WTC11 (cell line): Measurements from ENCODE around the gene LRP10. TPM values are rescaled to one million over a fixed set of nuclear protein-coding genes. Genes with fewer than 3 reads are reported as not detected.

Experiments
- ATAC-seq: fragments of 200-7000 bp; cut with Tn5 transposase; 2 replicates; pipeline ENCODE4 v1.10.0; 2021; ENCODE audit warnings: mild to moderate bottlenecking, moderate library complexity
- CTCF ChIA-PET: fragments of 300-600 bp; sonication (Branson Sonifier 250); formaldehyde crosslinking; loops from one replicate; lab custom pipeline; 2021; ENCODE audit warnings: antibody characterized with exemption; lab: Charles Lee
- POLR2A ChIA-PET: fragments of 350-600 bp; sonication (Branson Sonifier 250); formaldehyde crosslinking; loops from one replicate; lab custom pipeline; 2021; ENCODE audit warnings: antibody characterized with exemption; lab: Charles Lee
- DNase-seq: peaks from one replicate; pipeline ENCODE4 v3.0.0; 2021; ENCODE audit warnings: low spot score
- H3K27ac Mint-ChIP-seq: 2 replicates; pipeline ENCODE4 v1.8.0; 2021; ENCODE audit warnings: mixed read lengths
- H3K27me3 Mint-ChIP-seq: 2 replicates; pipeline ENCODE4 v1.8.0; 2021; ENCODE audit warnings: low read depth, mild to moderate bottlenecking, moderate library complexity, mixed read lengths
- H3K36me3 Mint-ChIP-seq: 2 replicates; pipeline ENCODE4 v1.8.0; 2021; ENCODE audit warnings: mixed read lengths
- H3K4me1 Mint-ChIP-seq: 2 replicates; pipeline ENCODE4 v1.8.0; 2022; ENCODE audit warnings: mixed read lengths
- H3K4me3 Mint-ChIP-seq: 2 replicates; pipeline ENCODE4 v1.8.0; 2021; ENCODE audit warnings: mild to moderate bottlenecking, moderate library complexity, mixed read lengths
- H3K9me3 Mint-ChIP-seq: 2 replicates; pipeline ENCODE4 v1.8.0; 2021; ENCODE audit warnings: mixed read lengths
- AR ChIP-seq: fragments of 250-450 bp; sonication (Bioruptor Pico); IDR thresholded peaks from 2 replicates; pipeline ENCODE4 v1.9.0; 2021; ENCODE audit warnings: mild to moderate bottlenecking
- CREM ChIP-seq: sonication (generic); formaldehyde crosslinking; IDR thresholded peaks from 2 replicates; pipeline ENCODE4 v1.8.1; 2022; ENCODE audit warnings: mild to moderate bottlenecking, missing genetic modification reagents, moderate library complexity
- CTCF ChIP-seq: fragments of 200-600 bp; IDR thresholded peaks from 2 replicates; pipeline ENCODE4 v1.8.0; 2022; ENCODE audit warnings: antibody characterized with exemption
- FOXK1 ChIP-seq: sonication (generic); formaldehyde crosslinking; IDR thresholded peaks from 2 replicates; pipeline ENCODE4 v1.8.0; 2022; ENCODE audit warnings: mild to moderate bottlenecking, moderate library complexity, missing genetic modification reagents
- GRHL2 ChIP-seq: fragments of 250-450 bp; sonication (Bioruptor Pico); IDR thresholded peaks from 2 replicates; pipeline ENCODE4 v1.8.0; 2022; ENCODE audit warnings: mild to moderate bottlenecking, moderate library complexity; ENCODE audit not compliant: insufficient replicate concordance, severe bottlenecking
- JAZF1 ChIP-seq: fragments of 250-450 bp; sonication (Bioruptor Pico); IDR thresholded peaks from 2 replicates; pipeline ENCODE4 v1.9.0; 2021; ENCODE audit warnings: moderate library complexity, mild to moderate bottlenecking, inconsistent platforms
- KAT7 ChIP-seq: sonication (generic); formaldehyde crosslinking; IDR thresholded peaks from 2 replicates; pipeline ENCODE4 v1.8.1; 2023; ENCODE audit warnings: missing genetic modification reagents, mild to moderate bottlenecking, borderline replicate concordance
- MYBL2 ChIP-seq: sonication (generic); formaldehyde crosslinking; IDR thresholded peaks from 2 replicates; pipeline ENCODE4 v1.8.1; 2023; ENCODE audit warnings: mild to moderate bottlenecking, moderate library complexity, missing genetic modification reagents
- NFATC4 ChIP-seq: fragments of 250-450 bp; sonication (Bioruptor Pico); IDR thresholded peaks from 2 replicates; pipeline ENCODE4 v1.9.0; 2021; ENCODE audit warnings: mild to moderate bottlenecking
- RORB ChIP-seq: fragments of 250-450 bp; sonication (Bioruptor Pico); IDR thresholded peaks from 2 replicates; pipeline ENCODE4 v1.9.0; 2021; ENCODE audit warnings: mild to moderate bottlenecking
- TCF7 ChIP-seq: sonication (generic); formaldehyde crosslinking; IDR thresholded peaks from 2 replicates; pipeline ENCODE4 v1.8.0; 2022; ENCODE audit warnings: mild to moderate bottlenecking, low read depth, missing genetic modification reagents, moderate library complexity
- ZMAT4 ChIP-seq: fragments of 250-450 bp; sonication (Bioruptor Pico); IDR thresholded peaks from 2 replicates; pipeline ENCODE4 v1.9.0; 2021; ENCODE audit warnings: mild to moderate bottlenecking
- ZNF232 ChIP-seq: sonication (generic); formaldehyde crosslinking; IDR thresholded peaks from 2 replicates; pipeline ENCODE4 v1.8.0; 2022; ENCODE audit warnings: mild to moderate bottlenecking, missing genetic modification reagents
- ZNF396 ChIP-seq: fragments of 250-450 bp; sonication (Bioruptor Pico); IDR thresholded peaks from 2 replicates; pipeline ENCODE4 v1.8.0; 2021; ENCODE audit warnings: mild to moderate bottlenecking, moderate library complexity, borderline replicate concordance
- ZNF423 ChIP-seq: fragments of 250-450 bp; sonication (Bioruptor Pico); IDR thresholded peaks from 2 replicates; pipeline ENCODE4 v2.1.2; 2022; ENCODE audit warnings: mild to moderate bottlenecking, moderate library complexity
- total RNA-seq: library from RNA; stranded (reverse); gene quantifications from 3 replicates; pipeline ENCODE4 v1.2.3, GENCODE V29; 2021
- TF ChIP-seq, protein P1 (sequence below): sonication (generic); formaldehyde crosslinking; IDR thresholded peaks from 2 replicates; pipeline ENCODE4 v1.8.1; 2023; ENCODE audit warnings: mild to moderate bottlenecking, missing genetic modification reagents, moderate library complexity
- TF ChIP-seq, protein P2 (sequence below): sonication (generic); formaldehyde crosslinking; IDR thresholded peaks from 2 replicates; pipeline ENCODE4 v1.8.0; 2022; ENCODE audit warnings: missing genetic modification reagents
- TF ChIP-seq, protein P3 (sequence below): sonication (generic); formaldehyde crosslinking; IDR thresholded peaks from 2 replicates; pipeline ENCODE4 v1.8.0; 2023; ENCODE audit warnings: mild to moderate bottlenecking, missing genetic modification reagents

LRP10 gene
- total RNA-seq, 1 experiment from 2014 or later: 24.0 TPM

GRCh38 chr14:22905627-22906026, 34.1 kb downstream of the LRP10 start:
- POLR2A ChIA-PET: no interaction called here
- DNase-seq: no peak
- Mint-ChIP-seq H3K27ac (no peak overlapping the region), H3K36me3 (peaks cover 75% of the 10 kb centered on the region), H3K4me1 (no peaks in the 10 kb centered on the region), H3K27me3 (peaks cover 2% of the 10 kb centered on the region; the same call in 1 of the 2 replicates), H3K9me3 (no peaks in the 10 kb centered on the region), H3K4me3 (no peak overlapping the region)
- TF ChIP-seq, protein P1, sequence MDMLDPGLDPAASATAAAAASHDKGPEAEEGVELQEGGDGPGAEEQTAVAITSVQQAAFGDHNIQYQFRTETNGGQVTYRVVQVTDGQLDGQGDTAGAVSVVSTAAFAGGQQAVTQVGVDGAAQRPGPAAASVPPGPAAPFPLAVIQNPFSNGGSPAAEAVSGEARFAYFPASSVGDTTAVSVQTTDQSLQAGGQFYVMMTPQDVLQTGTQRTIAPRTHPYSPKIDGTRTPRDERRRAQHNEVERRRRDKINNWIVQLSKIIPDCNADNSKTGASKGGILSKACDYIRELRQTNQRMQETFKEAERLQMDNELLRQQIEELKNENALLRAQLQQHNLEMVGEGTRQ (CRISPR knock-in tag): no peak
- no peak for TF ChIP-seq TCF7
- TF ChIP-seq NFATC4 (CRISPR knock-in tag): no peak
- TF ChIP-seq CTCF: no peak
- no peak for TF ChIP-seq JAZF1 (CRISPR knock-in tag)
- no peak for TF ChIP-seq CREM (CRISPR knock-in tag)
- no peak for TF ChIP-seq ZMAT4 (CRISPR knock-in tag)
- TF ChIP-seq GRHL2 (CRISPR knock-in tag): no peak
- no peak for TF ChIP-seq RORB (CRISPR knock-in tag)
- TF ChIP-seq AR: no peak
- TF ChIP-seq MYBL2: no peak
- TF ChIP-seq KAT7 (CRISPR knock-in tag): no peak
- TF ChIP-seq FOXK1 (CRISPR knock-in tag): no peak
- no peak for TF ChIP-seq ZNF423
- TF ChIP-seq ZNF396 (CRISPR knock-in tag): no peak
- TF ChIP-seq, protein P2, sequence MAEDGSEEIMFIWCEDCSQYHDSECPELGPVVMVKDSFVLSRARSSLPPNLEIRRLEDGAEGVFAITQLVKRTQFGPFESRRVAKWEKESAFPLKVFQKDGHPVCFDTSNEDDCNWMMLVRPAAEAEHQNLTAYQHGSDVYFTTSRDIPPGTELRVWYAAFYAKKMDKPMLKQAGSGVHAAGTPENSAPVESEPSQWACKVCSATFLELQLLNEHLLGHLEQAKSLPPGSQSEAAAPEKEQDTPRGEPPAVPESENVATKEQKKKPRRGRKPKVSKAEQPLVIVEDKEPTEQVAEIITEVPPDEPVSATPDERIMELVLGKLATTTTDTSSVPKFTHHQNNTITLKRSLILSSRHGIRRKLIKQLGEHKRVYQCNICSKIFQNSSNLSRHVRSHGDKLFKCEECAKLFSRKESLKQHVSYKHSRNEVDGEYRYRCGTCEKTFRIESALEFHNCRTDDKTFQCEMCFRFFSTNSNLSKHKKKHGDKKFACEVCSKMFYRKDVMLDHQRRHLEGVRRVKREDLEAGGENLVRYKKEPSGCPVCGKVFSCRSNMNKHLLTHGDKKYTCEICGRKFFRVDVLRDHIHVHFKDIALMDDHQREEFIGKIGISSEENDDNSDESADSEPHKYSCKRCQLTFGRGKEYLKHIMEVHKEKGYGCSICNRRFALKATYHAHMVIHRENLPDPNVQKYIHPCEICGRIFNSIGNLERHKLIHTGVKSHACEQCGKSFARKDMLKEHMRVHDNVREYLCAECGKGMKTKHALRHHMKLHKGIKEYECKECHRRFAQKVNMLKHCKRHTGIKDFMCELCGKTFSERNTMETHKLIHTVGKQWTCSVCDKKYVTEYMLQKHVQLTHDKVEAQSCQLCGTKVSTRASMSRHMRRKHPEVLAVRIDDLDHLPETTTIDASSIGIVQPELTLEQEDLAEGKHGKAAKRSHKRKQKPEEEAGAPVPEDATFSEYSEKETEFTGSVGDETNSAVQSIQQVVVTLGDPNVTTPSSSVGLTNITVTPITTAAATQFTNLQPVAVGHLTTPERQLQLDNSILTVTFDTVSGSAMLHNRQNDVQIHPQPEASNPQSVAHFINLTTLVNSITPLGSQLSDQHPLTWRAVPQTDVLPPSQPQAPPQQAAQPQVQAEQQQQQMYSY: no peak
- TF ChIP-seq ZNF232 (CRISPR knock-in tag): no peak
- TF ChIP-seq, protein P3, sequence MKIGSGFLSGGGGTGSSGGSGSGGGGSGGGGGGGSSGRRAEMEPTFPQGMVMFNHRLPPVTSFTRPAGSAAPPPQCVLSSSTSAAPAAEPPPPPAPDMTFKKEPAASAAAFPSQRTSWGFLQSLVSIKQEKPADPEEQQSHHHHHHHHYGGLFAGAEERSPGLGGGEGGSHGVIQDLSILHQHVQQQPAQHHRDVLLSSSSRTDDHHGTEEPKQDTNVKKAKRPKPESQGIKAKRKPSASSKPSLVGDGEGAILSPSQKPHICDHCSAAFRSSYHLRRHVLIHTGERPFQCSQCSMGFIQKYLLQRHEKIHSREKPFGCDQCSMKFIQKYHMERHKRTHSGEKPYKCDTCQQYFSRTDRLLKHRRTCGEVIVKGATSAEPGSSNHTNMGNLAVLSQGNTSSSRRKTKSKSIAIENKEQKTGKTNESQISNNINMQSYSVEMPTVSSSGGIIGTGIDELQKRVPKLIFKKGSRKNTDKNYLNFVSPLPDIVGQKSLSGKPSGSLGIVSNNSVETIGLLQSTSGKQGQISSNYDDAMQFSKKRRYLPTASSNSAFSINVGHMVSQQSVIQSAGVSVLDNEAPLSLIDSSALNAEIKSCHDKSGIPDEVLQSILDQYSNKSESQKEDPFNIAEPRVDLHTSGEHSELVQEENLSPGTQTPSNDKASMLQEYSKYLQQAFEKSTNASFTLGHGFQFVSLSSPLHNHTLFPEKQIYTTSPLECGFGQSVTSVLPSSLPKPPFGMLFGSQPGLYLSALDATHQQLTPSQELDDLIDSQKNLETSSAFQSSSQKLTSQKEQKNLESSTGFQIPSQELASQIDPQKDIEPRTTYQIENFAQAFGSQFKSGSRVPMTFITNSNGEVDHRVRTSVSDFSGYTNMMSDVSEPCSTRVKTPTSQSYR (CRISPR knock-in tag): no peak
- CTCF ChIA-PET: no interaction called here
- no peak for ATAC-seq
